Neural cell (in vitro differentiated cells): ENCODE measurements around the gene CYP46A1.

ENCODE experiments used
- CTCF ChIP-seq: fragments of 450-650 bp; IDR thresholded peaks from 2 replicates; pipeline ENCODE4 v1.5.1; 2014; ENCODE audit warnings: antibody characterized with exemption, mild to moderate bottlenecking, moderate library complexity; ENCODE audit not compliant: poor library complexity, severe bottlenecking
- EP300 ChIP-seq: fragments of 450-650 bp; conservative IDR thresholded peaks from 2 replicates; pipeline ENCODE4 v1.6.1; 2014; ENCODE audit warnings: antibody characterized with exemption, mild to moderate bottlenecking, moderate library complexity; ENCODE audit not compliant: poor library complexity, severe bottlenecking
- EZH2 ChIP-seq: fragments of 200-600, 300-800 bp; shearing (Covaris generic), sonication (generic); IDR thresholded peaks from 2 replicates; pipeline ENCODE4 v1.6.1; 2014; ENCODE audit warnings: antibody characterized with exemption, low read length, borderline replicate concordance, mild to moderate bottlenecking; ENCODE audit not compliant: insufficient read depth, poor library complexity, severe bottlenecking
- MXI1 ChIP-seq: fragments of 450-650 bp; conservative IDR thresholded peaks from 2 replicates; pipeline ENCODE4 v1.6.1; 2014; ENCODE audit warnings: antibody characterized with exemption, mild to moderate bottlenecking; ENCODE audit not compliant: poor library complexity, severe bottlenecking
- POLR2AphosphoS5 ChIP-seq: IDR thresholded peaks from 2 replicates; pipeline ENCODE4 v1.6.1; 2012
- RAD21 ChIP-seq: fragments of 450-650 bp; conservative IDR thresholded peaks from 2 replicates; pipeline ENCODE4 v1.6.1; 2014; ENCODE audit warnings: antibody characterized with exemption, mild to moderate bottlenecking, moderate library complexity
- REST ChIP-seq: IDR thresholded peaks from 2 replicates; pipeline ENCODE4 v1.6.1; 2012; ENCODE audit warnings: borderline replicate concordance
- SMC3 ChIP-seq: fragments of 450-650 bp; conservative IDR thresholded peaks from 2 replicates; pipeline ENCODE4 v1.6.1; 2014; ENCODE audit warnings: antibody characterized with exemption, mild to moderate bottlenecking, moderate library complexity; ENCODE audit not compliant: poor library complexity
- TAF1 ChIP-seq: IDR thresholded peaks from 2 replicates; pipeline ENCODE4 v1.6.1; 2012; ENCODE audit warnings: low read depth

DNA sequence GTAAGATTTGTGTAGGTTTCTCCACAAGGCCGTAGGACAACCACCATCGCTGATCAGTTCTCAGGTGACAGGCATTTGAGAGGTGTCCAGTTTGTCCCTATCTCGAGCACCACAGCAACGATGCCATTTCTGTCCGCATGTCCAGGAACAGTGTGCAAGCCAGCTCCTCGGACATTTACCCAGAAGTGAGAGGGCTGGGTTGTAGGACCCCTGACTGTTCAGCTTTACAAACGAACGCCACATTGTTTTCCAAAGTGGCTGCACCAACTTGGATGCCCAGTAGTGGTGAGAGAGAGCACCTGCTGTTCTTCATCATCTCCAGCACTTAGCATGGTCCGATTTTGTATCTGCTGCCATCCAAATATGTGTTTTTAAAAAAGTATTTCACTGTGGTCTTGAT, 38.6 kb downstream of the CYP46A1 start:
- no peak for TF ChIP-seq CTCF
- no peak for TF ChIP-seq RAD21
- no peak for TF ChIP-seq POLR2AphosphoS5
- no peak for TF ChIP-seq MXI1
- no peak for TF ChIP-seq TAF1
- no peak for TF ChIP-seq EZH2
- TF ChIP-seq REST, result no peak
- no peak for TF ChIP-seq SMC3
- no peak for TF ChIP-seq EP300
